LNCaP clone FGC (cell line): ENCODE data around the gene NFIC.

Experiments used
- DNase-seq: peaks from one replicate; pipeline ENCODE4 v3.0.0-alpha.2; 2011; ENCODE audit warnings: low read depth
- H3K4me3 ChIP-seq: 2 replicates; pipeline ENCODE4 v1.5.1; 2011; ENCODE audit warnings: mild to moderate bottlenecking, low read depth, low read length, control low read depth
- TF ChIP-seq, protein P1 (sequence below): IDR thresholded peaks from 2 replicates; pipeline ENCODE4 v1.5.1; 2012; ENCODE audit warnings: mild to moderate bottlenecking; ENCODE audit not compliant: control insufficient read depth, insufficient read depth; ENCODE audit errors: extremely low read depth

NFIC gene

DNA sequence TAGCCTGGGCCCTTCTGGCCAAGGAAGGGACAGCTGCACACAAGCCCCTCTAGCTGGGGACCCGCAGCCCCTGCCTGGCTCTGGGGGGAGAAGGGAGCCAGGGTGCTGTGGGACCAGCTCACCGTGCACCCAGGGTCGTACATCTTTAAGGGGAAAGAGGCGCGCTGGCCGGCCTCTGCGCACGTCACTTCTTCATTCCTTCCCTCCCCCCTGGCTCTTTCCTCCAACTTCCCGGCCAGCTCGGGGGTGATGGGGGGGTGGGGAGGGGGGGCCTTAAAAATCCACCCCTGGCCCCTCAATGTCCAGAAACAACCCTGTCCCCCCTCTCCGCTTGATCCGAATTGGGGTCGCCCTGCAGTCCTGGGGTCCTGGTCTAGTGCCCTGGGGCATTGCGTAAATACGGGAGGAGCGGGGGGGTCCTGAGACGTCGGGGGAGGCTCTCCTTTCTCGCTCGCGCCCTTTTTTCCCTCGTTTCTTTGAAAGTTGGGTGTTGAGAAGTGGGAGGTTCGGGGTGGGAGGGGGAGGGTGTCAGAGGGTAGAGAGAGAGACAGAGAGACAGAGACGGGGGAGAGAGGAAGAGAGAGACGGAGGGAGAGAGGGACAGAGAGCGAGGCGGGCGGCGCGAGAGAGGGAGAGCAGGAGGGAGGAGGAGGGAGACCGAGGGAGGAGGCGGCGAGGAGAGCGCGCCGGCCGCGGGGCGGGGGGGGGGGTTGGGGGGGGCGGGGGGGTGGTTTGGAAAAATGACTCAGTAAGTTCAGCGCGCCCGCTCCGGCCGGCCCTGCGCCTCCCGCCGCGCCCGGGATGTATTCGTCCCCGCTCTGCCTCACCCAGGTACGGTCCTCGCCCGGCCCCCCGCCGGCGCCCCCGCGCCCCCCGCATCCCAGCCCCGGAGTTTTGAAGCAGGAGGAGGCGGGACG lies at the start of gene NFIC:
TSS of gene NFIC (plus strand) at position 748 of the 917 bp plus-strand sequence. CDS start at position 802, 54 bp downstream.
- DNase-seq = no peak
- H3K4me3 ChIP-seq = peak within 1 kb of the TSS; percentile 92
- TF ChIP-seq, protein P1, sequence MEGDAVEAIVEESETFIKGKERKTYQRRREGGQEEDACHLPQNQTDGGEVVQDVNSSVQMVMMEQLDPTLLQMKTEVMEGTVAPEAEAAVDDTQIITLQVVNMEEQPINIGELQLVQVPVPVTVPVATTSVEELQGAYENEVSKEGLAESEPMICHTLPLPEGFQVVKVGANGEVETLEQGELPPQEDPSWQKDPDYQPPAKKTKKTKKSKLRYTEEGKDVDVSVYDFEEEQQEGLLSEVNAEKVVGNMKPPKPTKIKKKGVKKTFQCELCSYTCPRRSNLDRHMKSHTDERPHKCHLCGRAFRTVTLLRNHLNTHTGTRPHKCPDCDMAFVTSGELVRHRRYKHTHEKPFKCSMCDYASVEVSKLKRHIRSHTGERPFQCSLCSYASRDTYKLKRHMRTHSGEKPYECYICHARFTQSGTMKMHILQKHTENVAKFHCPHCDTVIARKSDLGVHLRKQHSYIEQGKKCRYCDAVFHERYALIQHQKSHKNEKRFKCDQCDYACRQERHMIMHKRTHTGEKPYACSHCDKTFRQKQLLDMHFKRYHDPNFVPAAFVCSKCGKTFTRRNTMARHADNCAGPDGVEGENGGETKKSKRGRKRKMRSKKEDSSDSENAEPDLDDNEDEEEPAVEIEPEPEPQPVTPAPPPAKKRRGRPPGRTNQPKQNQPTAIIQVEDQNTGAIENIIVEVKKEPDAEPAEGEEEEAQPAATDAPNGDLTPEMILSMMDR = no peak

DNA sequence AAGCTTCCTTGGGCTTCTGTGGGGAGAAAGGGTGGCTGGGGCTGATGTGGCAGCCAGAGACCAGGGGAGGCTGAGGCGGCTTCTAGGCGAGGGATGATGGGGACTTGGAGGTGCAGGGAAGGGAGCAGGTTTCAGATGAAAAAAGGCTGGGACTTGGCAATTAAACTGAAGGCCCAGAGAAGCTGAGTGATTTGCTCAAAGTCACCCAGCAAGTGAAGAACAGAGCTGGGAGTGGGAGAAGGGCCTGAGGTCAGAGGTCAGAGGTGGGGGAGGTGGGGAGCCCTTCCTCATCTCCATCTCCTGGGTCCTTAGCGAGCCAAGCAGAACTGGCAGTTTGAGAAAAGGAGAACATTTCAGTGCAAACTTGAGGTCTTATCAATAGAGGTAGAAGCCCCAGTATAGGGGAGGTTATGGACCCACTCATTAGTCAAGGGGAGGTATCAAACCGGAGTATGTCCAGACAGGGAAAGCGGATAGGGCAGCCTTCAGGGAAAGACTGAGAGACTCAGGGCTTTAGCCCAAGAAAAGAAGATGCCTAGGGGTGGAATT lies 49.6 kb upstream of the NFIC start:
- H3K4me3 ChIP-seq = no peak overlapping the region
- DNase-seq = no peak
- TF ChIP-seq, protein P1 = no peak

DNA sequence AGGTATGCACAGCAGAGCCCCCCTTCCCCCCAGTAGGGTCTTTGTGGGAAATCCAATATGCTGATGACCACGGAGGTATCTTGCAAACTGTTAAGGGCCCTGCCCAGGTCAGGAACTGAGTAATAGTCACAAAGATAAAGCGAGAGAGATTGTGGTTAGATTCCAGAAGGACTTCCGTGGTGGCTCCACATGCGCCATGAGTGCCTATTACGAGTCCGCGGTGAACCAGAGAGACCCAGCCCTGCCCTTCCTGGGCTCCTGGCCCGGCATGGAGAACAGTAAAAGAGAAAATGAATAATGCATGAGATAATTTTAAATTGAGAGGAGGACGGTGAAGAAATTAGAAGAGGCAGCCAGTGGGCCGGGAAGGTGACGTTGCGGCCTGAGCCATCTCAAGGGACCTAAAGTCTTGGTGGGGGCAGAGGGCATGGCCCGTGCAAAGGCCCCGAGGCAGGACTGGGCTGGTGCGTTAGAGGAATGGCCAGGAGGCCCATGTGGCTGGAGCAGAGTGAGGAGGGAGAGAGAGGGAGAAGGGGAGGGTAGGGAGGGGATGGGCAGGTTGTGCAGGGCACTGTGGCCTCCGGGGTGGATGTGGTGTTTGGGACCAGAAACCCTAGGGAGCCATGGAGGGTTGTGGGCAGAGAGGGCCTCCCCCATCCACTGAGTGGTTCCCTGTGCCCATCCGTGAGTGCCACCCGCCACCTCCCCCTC lies 46.6 kb upstream of the NFIC start:
- no peak overlapping the region for H3K4me3 ChIP-seq
- DNase-seq = no peak
- TF ChIP-seq, protein P1 = no peak

DNA sequence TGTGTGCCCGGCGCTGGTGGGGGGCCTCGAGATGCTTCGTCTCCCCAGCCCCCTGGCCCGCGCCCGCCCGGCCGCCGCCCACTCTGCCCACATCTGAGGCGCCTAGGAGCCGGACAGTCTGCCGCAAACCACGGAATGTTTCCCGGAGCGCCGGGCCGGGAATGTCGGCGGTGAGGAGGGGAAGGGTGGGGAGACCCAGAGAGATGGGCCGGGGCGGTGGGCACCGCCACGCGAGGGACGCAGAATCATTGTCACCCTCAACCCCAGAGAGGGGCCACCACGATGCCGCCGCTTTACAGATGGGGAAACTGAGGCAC lies 46.1 kb upstream of the NFIC start:
- no peak overlapping the region for H3K4me3 ChIP-seq
- DNase-seq = no peak
- TF ChIP-seq, protein P1 = no peak

DNA sequence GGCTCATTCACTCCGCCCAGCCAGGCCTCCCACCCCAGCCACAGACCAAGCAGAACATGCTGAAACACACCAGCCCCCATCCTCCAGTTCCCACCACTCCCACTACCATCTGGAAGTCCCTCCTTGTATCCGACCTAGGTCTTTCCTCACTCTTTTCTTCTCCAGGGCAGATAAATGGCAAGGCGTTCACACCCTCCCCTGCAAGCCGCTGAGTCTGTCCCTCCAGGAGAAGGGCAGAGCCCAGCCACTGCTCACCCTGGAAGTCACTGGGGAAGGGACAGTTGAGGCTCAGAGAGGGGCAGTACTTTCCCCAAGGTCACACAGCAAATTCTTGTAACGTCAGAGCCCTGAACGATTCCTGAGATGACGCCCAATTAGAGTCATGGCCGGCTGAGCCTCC lies 45.5 kb upstream of the NFIC start:
- TF ChIP-seq, protein P1 = no peak
- H3K4me3 ChIP-seq = no peak overlapping the region
- no peak for DNase-seq

DNA sequence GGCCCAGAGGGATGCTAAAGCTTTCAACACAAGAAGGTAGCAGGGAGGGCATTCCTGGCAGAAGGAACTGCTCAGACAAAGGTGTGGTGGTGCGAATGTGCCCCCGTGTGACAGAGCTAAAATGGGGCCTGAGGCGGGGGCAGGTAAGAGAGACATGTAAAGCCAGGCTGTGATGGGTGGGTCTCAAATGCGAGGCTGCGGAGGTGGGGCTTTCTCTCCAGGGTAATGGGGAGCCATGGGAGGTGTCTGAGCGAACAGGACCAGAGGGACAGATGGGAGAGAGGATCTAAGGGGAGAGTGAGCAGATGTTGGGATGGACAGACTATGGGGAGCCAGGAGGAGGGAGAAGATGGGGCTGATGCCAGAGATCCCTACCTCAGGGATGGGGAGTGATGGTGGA lies 44.7 kb upstream of the NFIC start:
- TF ChIP-seq, protein P1 = no peak

More for the DNA sequence above, 44.7 kb upstream of the NFIC start:
- H3K4me3 ChIP-seq = no peak overlapping the region
- no peak for DNase-seq
